Naive thymus-derived CD4-positive, alpha-beta T cell (primary cell): Measurements from ENCODE around the gene RRAS2. TPM values are rescaled to one million over a fixed set of nuclear protein-coding genes. Genes with fewer than 3 reads are reported as not detected.

Experiments used
- ATAC-seq: fragments of 150-1000 bp; cut with Tn5 transposase; 2 replicates; pipeline ENCODE4 v1.10.0; 2021; ENCODE audit warnings: mild to moderate bottlenecking, moderate library complexity
- CTCF ChIA-PET: fragments of 350-600 bp; sonication (Branson Sonifier 250); formaldehyde crosslinking; loops from one replicate; lab custom pipeline; 2021; ENCODE audit warnings: antibody characterized with exemption; lab: Charles Lee
- POLR2A ChIA-PET: fragments of 350-600 bp; sonication (Branson Sonifier 250); formaldehyde crosslinking; loops from one replicate; lab custom pipeline; 2021; ENCODE audit warnings: antibody characterized with exemption, inconsistent platforms; lab: Charles Lee
- DNase-seq, 9 donors: peaks; one replicate each; pipeline versions ENCODE4 v3.0.0 to v3.0.0-alpha.2; 2020 to 2022; ENCODE audit warnings: mixed read lengths in 1 of 9
- H3K27ac ChIP-seq: one replicate; pipeline ENCODE4 v1.7.0; 2013; ENCODE audit warnings: mild to moderate bottlenecking, low read depth, low read length, moderate library complexity
- H3K27me3 ChIP-seq, 2 donors: one replicate each; pipeline ENCODE4 v1.7.0; 2013; ENCODE audit warnings: low read length in 2 of 2, mild to moderate bottlenecking in 2 of 2, moderate library complexity in 2 of 2; ENCODE audit not compliant: control insufficient read depth in 2 of 2, insufficient read depth in 2 of 2
- H3K36me3 ChIP-seq, 3 experiments: 1 replicate in 2 of 3; 2 replicates in 1 of 3; pipeline ENCODE4 v1.7.0; 2013; ENCODE audit warnings: low read length in 3 of 3, mild to moderate bottlenecking in 3 of 3, moderate library complexity in 1 of 3; ENCODE audit not compliant: insufficient read depth in 3 of 3, control insufficient read depth in 2 of 3
- H3K4me1 ChIP-seq, 2 donors: one replicate each; pipeline ENCODE4 v1.7.0; 2013; ENCODE audit warnings: low read length in 2 of 2, mild to moderate bottlenecking in 2 of 2, moderate library complexity in 1 of 2; ENCODE audit not compliant: control insufficient read depth in 2 of 2, insufficient read depth in 2 of 2
- H3K4me3 ChIP-seq: 2 replicates; pipeline ENCODE4 v1.7.0; 2013; ENCODE audit warnings: mild to moderate bottlenecking, low read length
- H3K9me3 ChIP-seq, 3 experiments: 1 replicate in 2 of 3; 2 replicates in 1 of 3; pipeline ENCODE4 v1.7.0; 2013; ENCODE audit warnings: low read length in 3 of 3; ENCODE audit not compliant: control insufficient read depth in 2 of 3
- H3K27ac Mint-ChIP-seq, 9 donors: one replicate each; pipeline ENCODE4 v1.8.0; 2020 to 2022; ENCODE audit warnings: mixed read lengths in 9 of 9, mild to moderate bottlenecking in 8 of 9, moderate library complexity in 5 of 9, inconsistent platforms in 2 of 9
- H3K27me3 Mint-ChIP-seq, 5 donors: one replicate each; pipeline ENCODE4 v1.8.0; 2021 to 2022; ENCODE audit warnings: mixed read lengths in 5 of 5, mild to moderate bottlenecking in 1 of 5
- H3K36me3 Mint-ChIP-seq, 5 donors: one replicate each; pipeline ENCODE4 v1.8.0; 2020 to 2022; ENCODE audit warnings: mixed read lengths in 5 of 5, mild to moderate bottlenecking in 3 of 5, inconsistent platforms in 1 of 5
- H3K4me1 Mint-ChIP-seq, 7 donors: one replicate each; pipeline ENCODE4 v1.8.0; 2020 to 2022; ENCODE audit warnings: mixed read lengths in 7 of 7, mild to moderate bottlenecking in 3 of 7, inconsistent platforms in 1 of 7
- H3K4me3 Mint-ChIP-seq, 10 donors: one replicate each; pipeline ENCODE4 v1.8.0; 2020 to 2022; ENCODE audit warnings: mild to moderate bottlenecking in 10 of 10, mixed read lengths in 10 of 10, moderate library complexity in 6 of 10, inconsistent platforms in 2 of 10
- H3K9me3 Mint-ChIP-seq, 11 donors: one replicate each; pipeline ENCODE4 v1.8.0; 2020 to 2022; ENCODE audit warnings: mixed read lengths in 11 of 11, mild to moderate bottlenecking in 4 of 11, inconsistent platforms in 1 of 11, moderate library complexity in 1 of 11
- intact Hi-C, 2 donors: fragments of 100-400 bp; cut with micrococcal nuclease; formaldehyde crosslinking; loops; one replicate each; pipeline ENCODE4 v1.15.1; 2023
- polyA plus RNA-seq, 2 donors: library from polyadenylated mRNA; unstranded; fragments of 300-500 nt; fragmentation: Illumina TruSeq; gene quantifications; one replicate each; pipeline ENCODE4 v1.2.3, GENCODE V29; 2021
- total RNA-seq, 6 experiments: library from RNA in 5 of 6; stranded (reverse) in 5 of 6; gene quantifications; 1 replicate in 5 of 6; 2 replicates in 1 of 6; pipeline ENCODE4 v1.2.3 and lab custom pipeline; 2021 to 2026

Gene RRAS2
- total and polyA plus RNA-seq, 7 experiments from 2014 or later, result 6.0 to 55.3 (median 14.6) TPM

DNA sequence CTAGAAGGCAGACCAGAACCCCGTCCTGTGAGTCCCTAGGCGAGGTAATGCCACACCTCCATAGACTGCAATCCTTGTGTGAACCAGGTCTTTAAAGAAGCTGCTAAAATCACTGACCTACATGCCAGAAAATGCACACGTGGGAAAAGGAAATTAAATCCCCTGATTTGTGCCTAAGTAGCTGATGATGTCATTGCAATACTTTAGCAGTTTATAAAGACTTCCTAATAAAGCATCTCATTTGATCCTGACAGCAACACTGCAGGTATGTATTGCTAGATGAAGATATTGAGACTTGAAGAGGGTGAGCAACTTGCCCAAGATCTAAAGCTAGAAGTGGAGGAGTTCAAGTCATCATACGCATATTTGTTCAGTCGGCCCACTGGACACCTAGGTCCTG is 107.2 kb downstream of the RRAS2 start:
- no peak for DNase-seq
- Mint-ChIP-seq H3K9me3 (no peaks in the 10 kb centered on the region), H3K27me3 (peaks cover 0 to 20% (median 0%) of the 10 kb centered on the region in 5 donors), H3K27ac (no peak overlapping the region), H3K36me3 (peaks cover 0 to 3% (median 0%) of the 10 kb centered on the region in 5 donors), H3K4me3 (no peak overlapping the region), H3K4me1 (peaks cover 13 to 25% (median 22%) of the 10 kb centered on the region in 7 donors)
- ChIA-PET POLR2A (interaction anchor here (0.6 kb wide), 1 partner anchor 10 kb away, joined by 4 read pairs; no protein-coding TSS in a partner anchor), CTCF (interaction anchor here (0.7 to 5.2 kb wide), 7 partner anchors 31 to 482 kb away, joined by 3 to 37 read pairs (median 4); no protein-coding TSS in a partner anchor)
- intact Hi-C loops, result no loop called here
- ATAC-seq, result no peak
- peaks cover 12 to 13% of the 10 kb centered on the region in 2 donors for H3K4me1 ChIP-seq
- H3K9me3 ChIP-seq, result no peaks in the 10 kb centered on the region
- H3K36me3 ChIP-seq, result no peaks in the 10 kb centered on the region
- H3K4me3 ChIP-seq, result no peak overlapping the region
- H3K27ac ChIP-seq, result no peak overlapping the region
- no peaks in the 10 kb centered on the region for H3K27me3 ChIP-seq

DNA sequence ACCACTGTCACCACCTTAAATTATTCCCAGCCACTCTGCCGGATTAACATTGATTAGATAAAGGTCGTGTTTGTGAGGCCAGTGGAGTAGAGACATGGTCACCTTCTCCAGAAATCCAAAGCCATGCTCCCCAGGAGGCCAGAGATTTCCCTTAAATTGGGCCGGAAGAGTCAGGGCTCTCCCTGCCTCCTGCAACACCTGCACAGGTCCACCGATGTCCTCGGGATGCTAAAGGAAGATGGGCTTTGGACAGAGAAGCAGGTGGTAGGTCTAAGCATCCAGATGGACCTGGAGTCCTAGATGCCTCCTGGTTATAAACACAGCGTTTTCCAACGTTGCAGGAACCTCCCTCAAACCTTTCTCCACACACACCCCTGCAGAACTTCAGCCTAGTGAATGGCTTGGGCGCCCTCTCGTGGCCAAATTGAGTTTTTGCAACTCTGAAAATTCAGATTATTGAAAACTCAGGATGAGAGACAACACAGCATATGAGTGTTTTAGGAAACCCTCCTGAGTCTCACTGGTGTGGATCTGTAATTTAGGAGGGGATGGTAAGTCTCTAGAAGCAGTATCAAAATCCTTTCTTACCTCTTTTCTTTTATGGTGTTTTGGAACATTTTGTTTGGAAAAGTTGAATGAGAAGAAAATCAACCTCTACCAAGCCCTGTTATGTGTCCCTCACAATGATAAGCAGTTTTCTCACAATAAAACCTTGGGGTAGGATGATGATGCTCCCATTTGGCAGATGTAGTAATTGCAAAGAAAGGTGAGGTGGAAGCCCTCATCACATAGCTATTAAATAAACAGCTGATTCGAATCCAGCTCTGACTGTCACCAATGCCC is 109.6 kb downstream of the RRAS2 start:
- peak overlapping the region in 2 of 9 donors; percentile 71 to 80 for H3K27ac Mint-ChIP-seq
- intact Hi-C loops, result loop anchor here (1.0 to 5.0 kb wide), 9 partner anchors 101 to 762 kb away; partner anchors contain the start of gene FAR1 (in 1 of the 2)
- no peaks in the 10 kb centered on the region for H3K9me3 Mint-ChIP-seq
- no peak overlapping the region for H3K27ac ChIP-seq
- H3K36me3 Mint-ChIP-seq, result no peaks in the 10 kb centered on the region
- H3K27me3 ChIP-seq, result no peaks in the 10 kb centered on the region
- peak; percentile 75 for ATAC-seq
- H3K9me3 ChIP-seq, result no peaks in the 10 kb centered on the region
- H3K4me1 ChIP-seq, result peaks cover 12 to 13% of the 10 kb centered on the region in 2 donors
- peaks cover 0 to 22% (median 0%) of the 10 kb centered on the region in 5 donors for H3K27me3 Mint-ChIP-seq
- POLR2A ChIA-PET, result interaction anchor here (1.2 kb wide), 1 partner anchor 473 kb away, joined by 5 read pairs; no protein-coding TSS in a partner anchor
- CTCF ChIA-PET, result interaction anchor here (0.6 to 5.2 kb wide), 19 partner anchors 9 to 762 kb away, joined by 3 to 37 read pairs (median 6); partner anchors contain the start of gene SPON1
- H3K4me3 Mint-ChIP-seq, result peak overlapping the region; percentile 46 to 77 (median 72)
- peaks cover 13 to 28% (median 24%) of the 10 kb centered on the region in 7 donors for H3K4me1 Mint-ChIP-seq
- DNase-seq, result peak; percentile 42 to 77 (median 62)
- H3K36me3 ChIP-seq, result no peaks in the 10 kb centered on the region
- H3K4me3 ChIP-seq, result peak overlapping the region; percentile 31

DNA sequence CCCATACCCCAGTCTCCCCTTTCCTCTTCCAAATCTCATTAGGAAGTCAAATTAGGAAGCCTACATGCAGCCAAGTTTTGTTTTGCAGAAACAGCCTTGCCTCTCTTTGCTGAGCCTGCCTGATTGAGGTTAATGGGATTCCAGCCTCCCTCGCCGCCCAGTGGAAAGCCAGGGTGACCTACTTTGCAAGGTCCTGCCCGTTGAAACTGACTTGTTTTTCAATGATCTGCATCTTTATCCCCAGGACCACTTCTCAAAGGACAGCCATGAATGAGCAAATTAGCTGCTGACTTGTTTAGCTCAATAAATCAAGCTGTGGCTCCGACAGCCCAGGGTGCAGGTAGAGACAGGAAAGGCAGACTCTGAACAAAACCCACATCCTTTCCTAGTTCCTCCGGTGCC is 110.4 kb downstream of the RRAS2 start:
- DNase-seq, result peak in 4 of 9 donors; percentile 27 to 40 (median 32)
- Histone ChIP-seq H3K4me1 (peaks cover 12 to 13% of the 10 kb centered on the region in 2 donors), H3K4me3 (peak overlapping the region; percentile 31), H3K36me3 (no peaks in the 10 kb centered on the region), H3K27ac (no peak overlapping the region), H3K9me3 (no peaks in the 10 kb centered on the region), H3K27me3 (no peaks in the 10 kb centered on the region)
- ChIA-PET CTCF (interaction anchor here (0.6 to 2.5 kb wide), 11 partner anchors 100 to 761 kb away, joined by 3 to 21 read pairs (median 6); no protein-coding TSS in a partner anchor), POLR2A (interaction anchor here (0.6 to 1.1 kb wide), 2 partner anchors 290 to 472 kb away, joined by 6 to 7 read pairs; no protein-coding TSS in a partner anchor)
- ATAC-seq, result no peak
- H3K27ac Mint-ChIP-seq, result peak overlapping the region in 4 of 9 donors; percentile 42 to 89 (median 76)
- H3K27me3 Mint-ChIP-seq, result peaks cover 0 to 22% (median 0%) of the 10 kb centered on the region in 5 donors
- H3K36me3 Mint-ChIP-seq, result no peaks in the 10 kb centered on the region
- H3K4me3 Mint-ChIP-seq, result peak overlapping the region; percentile 46 to 77 (median 72)
- intact Hi-C loops, result loop anchor here (1.0 to 5.0 kb wide), 3 partner anchors 171 to 388 kb away; no protein-coding TSS in a partner anchor
- peaks cover 13 to 28% (median 24%) of the 10 kb centered on the region in 7 donors for H3K4me1 Mint-ChIP-seq
- H3K9me3 Mint-ChIP-seq, result no peaks in the 10 kb centered on the region

DNA sequence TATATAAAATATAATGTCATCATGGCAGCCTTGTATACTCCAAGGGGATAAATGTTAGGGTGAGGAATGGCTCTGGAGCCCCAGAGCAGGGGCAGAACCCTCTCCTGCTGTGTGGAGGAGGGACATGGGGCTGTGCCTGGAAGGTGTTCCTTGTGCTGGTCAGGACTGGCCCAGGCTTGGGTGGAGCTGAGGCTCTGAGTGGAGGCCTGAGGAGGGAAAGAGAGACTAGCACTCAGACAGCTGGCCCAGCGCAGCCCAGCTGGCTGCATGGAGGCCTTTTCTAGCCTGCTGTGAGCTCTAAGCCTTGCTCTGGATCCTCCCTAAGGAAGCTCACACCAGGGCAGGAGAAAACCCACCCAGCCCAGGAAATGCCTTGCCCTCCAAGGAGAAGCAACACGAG is 113.5 kb downstream of the RRAS2 start:
- peaks cover 13 to 28% (median 24%) of the 10 kb centered on the region in 7 donors for H3K4me1 Mint-ChIP-seq

DNA sequence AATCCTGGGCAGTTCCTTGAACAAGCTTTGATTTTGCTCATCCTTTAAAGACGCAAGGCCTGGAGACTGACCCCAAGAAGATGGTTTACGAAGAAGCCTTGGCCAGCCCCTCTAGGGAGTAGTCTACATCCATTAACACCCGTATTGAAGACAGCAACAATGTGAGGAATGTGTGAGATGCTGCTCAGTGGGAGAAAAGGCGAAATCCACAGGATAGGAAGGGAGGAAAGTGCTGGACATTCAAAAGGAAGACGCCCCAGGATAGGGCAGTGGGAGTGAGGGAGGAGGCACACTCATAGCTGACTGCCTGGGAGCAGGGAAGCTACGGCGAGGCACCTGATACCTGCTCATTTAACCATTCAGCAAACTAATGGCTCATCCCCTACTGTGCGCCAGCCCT is 114.1 kb downstream of the RRAS2 start:
- Histone ChIP-seq H3K4me1 (peaks cover 12 to 13% of the 10 kb centered on the region in 2 donors), H3K27me3 (no peaks in the 10 kb centered on the region), H3K9me3 (no peaks in the 10 kb centered on the region), H3K36me3 (no peaks in the 10 kb centered on the region), H3K27ac (no peak overlapping the region), H3K4me3 (no peak overlapping the region)
- intact Hi-C loops, result loop anchor here in 1 of 2 donors (5.0 kb wide), 1 partner anchor 168 kb away; no protein-coding TSS in a partner anchor
- Mint-ChIP-seq H3K27me3 (peaks cover 0 to 24% (median 0%) of the 10 kb centered on the region in 5 donors), H3K27ac (no peak overlapping the region), H3K4me1 (peaks cover 13 to 28% (median 24%) of the 10 kb centered on the region in 7 donors), H3K36me3 (no peaks in the 10 kb centered on the region), H3K4me3 (no peak overlapping the region), H3K9me3 (no peaks in the 10 kb centered on the region)
- CTCF ChIA-PET, result interaction anchor here (0.9 kb wide), 1 partner anchor 470 kb away, joined by 3 read pairs; no protein-coding TSS in a partner anchor
- DNase-seq (no peak), ATAC-seq (no peak)
- POLR2A ChIA-PET, result no interaction called here

More for the DNA sequence above, 113.5 kb downstream of the RRAS2 start:
- Mint-ChIP-seq H3K36me3 (no peaks in the 10 kb centered on the region), H3K9me3 (no peaks in the 10 kb centered on the region), H3K27me3 (peaks cover 0 to 27% (median 0%) of the 10 kb centered on the region in 5 donors), H3K27ac (no peak overlapping the region), H3K4me3 (no peak overlapping the region)
- Histone ChIP-seq H3K9me3 (no peaks in the 10 kb centered on the region), H3K4me3 (no peak overlapping the region), H3K36me3 (no peaks in the 10 kb centered on the region), H3K27ac (no peak overlapping the region), H3K4me1 (peaks cover 12 to 13% of the 10 kb centered on the region in 2 donors), H3K27me3 (no peaks in the 10 kb centered on the region)
- intact Hi-C loops, result loop anchor here in 1 of 2 donors (5.0 kb wide), 1 partner anchor 168 kb away; no protein-coding TSS in a partner anchor
- ChIA-PET CTCF (interaction anchor here (0.9 to 1.1 kb wide), 2 partner anchors 468 to 471 kb away, joined by 3 read pairs; no protein-coding TSS in a partner anchor), POLR2A (no interaction called here)
- DNase-seq, result no peak
- no peak for ATAC-seq

DNA sequence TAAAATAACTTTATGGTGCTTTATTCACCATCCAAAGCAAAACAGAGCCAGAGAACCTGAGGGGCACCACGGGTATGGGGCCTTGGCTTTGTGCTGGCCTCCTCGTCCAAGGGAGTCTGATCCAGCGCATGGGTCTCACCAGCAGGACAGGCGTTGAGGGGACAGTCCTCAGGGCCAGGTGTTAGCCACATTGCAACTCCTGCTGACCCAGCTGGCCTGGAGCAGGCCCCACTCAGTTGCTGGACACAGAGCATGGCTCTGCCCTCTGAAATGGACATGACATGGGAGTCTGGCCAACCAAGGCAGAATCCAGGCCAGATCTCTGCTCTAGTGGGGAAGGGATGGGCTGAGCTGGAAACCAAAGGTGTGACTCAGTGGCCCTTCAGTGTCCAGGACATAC is 116.2 kb downstream of the RRAS2 start:
- peaks cover under 1 to 11% (median 9%) of the 10 kb centered on the region in 7 donors for H3K4me1 Mint-ChIP-seq
- CTCF ChIA-PET, result no interaction called here

More for the DNA sequence above, 116.2 kb downstream of the RRAS2 start:
- Mint-ChIP-seq H3K27me3 (peaks cover 0 to 26% (median 0%) of the 10 kb centered on the region in 5 donors), H3K9me3 (no peaks in the 10 kb centered on the region), H3K4me3 (no peak overlapping the region), H3K27ac (no peak overlapping the region), H3K36me3 (no peaks in the 10 kb centered on the region)
- intact Hi-C loops, result no loop called here
- Histone ChIP-seq H3K9me3 (no peaks in the 10 kb centered on the region), H3K4me1 (no peaks in the 10 kb centered on the region), H3K36me3 (no peaks in the 10 kb centered on the region), H3K27ac (no peak overlapping the region), H3K4me3 (no peak overlapping the region), H3K27me3 (no peaks in the 10 kb centered on the region)
- POLR2A ChIA-PET, result no interaction called here
- no peak for ATAC-seq
- DNase-seq, result no peak
